ENCODE measurements around the gene CCDC74A. TPM values are rescaled to one million over a fixed set of nuclear protein-coding genes. Genes with fewer than 3 reads are reported as not detected.
"Not testable (repeated sequence)": the region's sequence is repeated elsewhere in the genome, so short reads cannot be mapped to it uniquely, and the experiment has no call there.

Gene CCDC74A
- polyA plus RNA-seq, result 1 to 10 TPM; 3.4 to 4.9 TPM

GRCh38 chr2:131527131-131528001 lies at the start of gene CCDC74A:
Gene CCDC74A (plus strand): TSS chr2:131527888. CDS start chr2:131527971, 83 bp downstream.
- H3K27me3 ChIP-seq (ENCODE audit: control insufficient read depth in 1 of 2, insufficient read depth in 2 of 2, low read length in 2 of 2); H3K36me3 ChIP-seq (ENCODE audit: control insufficient read depth in 2 of 2, insufficient read depth in 2 of 2, low read length in 1 of 2); H3K9me3 ChIP-seq (ENCODE audit: control insufficient read depth in 2 of 2, insufficient read depth in 1 of 2, low read depth in 1 of 2, low read length in 1 of 2); H3K27ac ChIP-seq (ENCODE audit: low read depth in 2 of 2, low read length in 1 of 2); H3K4me1 ChIP-seq (ENCODE audit: control insufficient read depth in 2 of 2, insufficient read depth in 2 of 2, low read length in 1 of 2): not testable (repeated sequence)
- H3K4me3 ChIP-seq (ENCODE audit: low read depth in 1 of 2, low read length in 2 of 2), result peak within 1 kb of the TSS; percentile 22 to 39
- 31 to 33% methylated on average over 39 to 41 of the region's 47 CpGs for WGBS, 2 donors

GRCh38 chr2:131478074-131478849 lies 49.4 kb upstream of the CCDC74A start:
- WGBS, 2 donors, result 81 to 92% methylated on average over 15 to 16 of the region's 18 CpGs
- H3K36me3 ChIP-seq (ENCODE audit: control insufficient read depth in 2 of 2, insufficient read depth in 2 of 2, low read length in 1 of 2); H3K27ac ChIP-seq (ENCODE audit: low read depth in 2 of 2, low read length in 1 of 2); H3K9me3 ChIP-seq (ENCODE audit: control insufficient read depth in 2 of 2, insufficient read depth in 1 of 2, low read depth in 1 of 2, low read length in 1 of 2); H3K4me1 ChIP-seq (ENCODE audit: control insufficient read depth in 2 of 2, insufficient read depth in 2 of 2, low read length in 1 of 2); H3K4me3 ChIP-seq (ENCODE audit: low read depth in 1 of 2, low read length in 2 of 2); H3K27me3 ChIP-seq (ENCODE audit: control insufficient read depth in 1 of 2, insufficient read depth in 2 of 2, low read length in 2 of 2): not testable (repeated sequence)

- H3K36me3 ChIP-seq (ENCODE audit: control insufficient read depth in 2 of 2, insufficient read depth in 2 of 2, low read length in 1 of 2); H3K27ac ChIP-seq (ENCODE audit: low read depth in 2 of 2, low read length in 1 of 2); H3K27me3 ChIP-seq (ENCODE audit: control insufficient read depth in 1 of 2, insufficient read depth in 2 of 2, low read length in 2 of 2); H3K4me1 ChIP-seq (ENCODE audit: control insufficient read depth in 2 of 2, insufficient read depth in 2 of 2, low read length in 1 of 2); H3K9me3 ChIP-seq (ENCODE audit: control insufficient read depth in 2 of 2, insufficient read depth in 1 of 2, low read depth in 1 of 2, low read length in 1 of 2); H3K4me3 ChIP-seq (ENCODE audit: low read depth in 1 of 2, low read length in 2 of 2): not testable (repeated sequence)
- WGBS, 2 donors, result 88 to 95% methylated on average over 9 of the region's 9 CpGs
Measured at GRCh38 chr2:131478850-131479461, 48.7 kb upstream of the CCDC74A start.

GRCh38 chr2:131480351-131480750 lies 47.3 kb upstream of the CCDC74A start:
- not testable (repeated sequence) for H3K4me1 ChIP-seq (ENCODE audit: control insufficient read depth in 2 of 2, insufficient read depth in 2 of 2, low read length in 1 of 2); H3K9me3 ChIP-seq (ENCODE audit: control insufficient read depth in 2 of 2, insufficient read depth in 1 of 2, low read depth in 1 of 2, low read length in 1 of 2); H3K27ac ChIP-seq (ENCODE audit: low read depth in 2 of 2, low read length in 1 of 2); H3K4me3 ChIP-seq (ENCODE audit: low read depth in 1 of 2, low read length in 2 of 2); H3K27me3 ChIP-seq (ENCODE audit: control insufficient read depth in 1 of 2, insufficient read depth in 2 of 2, low read length in 2 of 2); H3K36me3 ChIP-seq (ENCODE audit: control insufficient read depth in 2 of 2, insufficient read depth in 2 of 2, low read length in 1 of 2)
- WGBS, 2 donors, result 97 to 99% methylated on average over 16 to 20 of the region's 20 CpGs

- 93% methylated on average over 19 of the region's 19 CpGs for WGBS, 2 donors
- not testable (repeated sequence) for H3K27me3 ChIP-seq (ENCODE audit: control insufficient read depth in 1 of 2, insufficient read depth in 2 of 2, low read length in 2 of 2); H3K36me3 ChIP-seq (ENCODE audit: control insufficient read depth in 2 of 2, insufficient read depth in 2 of 2, low read length in 1 of 2)
Measured at GRCh38 chr2:131482506-131483155, 45.1 kb upstream of the CCDC74A start.

GRCh38 chr2:131483981-131484820 lies 43.5 kb upstream of the CCDC74A start:
- H3K4me1 ChIP-seq (ENCODE audit: control insufficient read depth in 2 of 2, insufficient read depth in 2 of 2, low read length in 1 of 2); H3K36me3 ChIP-seq (ENCODE audit: control insufficient read depth in 2 of 2, insufficient read depth in 2 of 2, low read length in 1 of 2); H3K27me3 ChIP-seq (ENCODE audit: control insufficient read depth in 1 of 2, insufficient read depth in 2 of 2, low read length in 2 of 2); H3K27ac ChIP-seq (ENCODE audit: low read depth in 2 of 2, low read length in 1 of 2); H3K4me3 ChIP-seq (ENCODE audit: low read depth in 1 of 2, low read length in 2 of 2); H3K9me3 ChIP-seq (ENCODE audit: control insufficient read depth in 2 of 2, insufficient read depth in 1 of 2, low read depth in 1 of 2, low read length in 1 of 2): not testable (repeated sequence)
- 89 to 91% methylated on average over 22 to 23 of the region's 24 CpGs for WGBS, 2 donors

More at GRCh38 chr2:131482506-131483155, 45.1 kb upstream of the CCDC74A start:
- H3K27ac ChIP-seq (ENCODE audit: low read depth in 2 of 2, low read length in 1 of 2); H3K4me1 ChIP-seq (ENCODE audit: control insufficient read depth in 2 of 2, insufficient read depth in 2 of 2, low read length in 1 of 2); H3K4me3 ChIP-seq (ENCODE audit: low read depth in 1 of 2, low read length in 2 of 2); H3K9me3 ChIP-seq (ENCODE audit: control insufficient read depth in 2 of 2, insufficient read depth in 1 of 2, low read depth in 1 of 2, low read length in 1 of 2): not testable (repeated sequence)

GRCh38 chr2:131484906-131485460 lies 42.7 kb upstream of the CCDC74A start:
- not testable (repeated sequence) for H3K4me1 ChIP-seq (ENCODE audit: control insufficient read depth in 2 of 2, insufficient read depth in 2 of 2, low read length in 1 of 2); H3K4me3 ChIP-seq (ENCODE audit: low read depth in 1 of 2, low read length in 2 of 2); H3K27me3 ChIP-seq (ENCODE audit: control insufficient read depth in 1 of 2, insufficient read depth in 2 of 2, low read length in 2 of 2); H3K9me3 ChIP-seq (ENCODE audit: control insufficient read depth in 2 of 2, insufficient read depth in 1 of 2, low read depth in 1 of 2, low read length in 1 of 2); H3K36me3 ChIP-seq (ENCODE audit: control insufficient read depth in 2 of 2, insufficient read depth in 2 of 2, low read length in 1 of 2); H3K27ac ChIP-seq (ENCODE audit: low read depth in 2 of 2, low read length in 1 of 2)
- whole genome bisulfite sequencing, 2 donors, result 81 to 87% methylated on average over 11 of the region's 11 CpGs

GRCh38 chr2:131486201-131486902 lies 41.3 kb upstream of the CCDC74A start:
- 85 to 89% methylated on average over 14 of the region's 14 CpGs for WGBS, 2 donors
- not testable (repeated sequence) for H3K27ac ChIP-seq (ENCODE audit: low read depth in 2 of 2, low read length in 1 of 2); H3K36me3 ChIP-seq (ENCODE audit: control insufficient read depth in 2 of 2, insufficient read depth in 2 of 2, low read length in 1 of 2); H3K4me1 ChIP-seq (ENCODE audit: control insufficient read depth in 2 of 2, insufficient read depth in 2 of 2, low read length in 1 of 2); H3K4me3 ChIP-seq (ENCODE audit: low read depth in 1 of 2, low read length in 2 of 2); H3K27me3 ChIP-seq (ENCODE audit: control insufficient read depth in 1 of 2, insufficient read depth in 2 of 2, low read length in 2 of 2); H3K9me3 ChIP-seq (ENCODE audit: control insufficient read depth in 2 of 2, insufficient read depth in 1 of 2, low read depth in 1 of 2, low read length in 1 of 2)
